Natural killer cell (primary cell): ENCODE results near the gene ABCC12. TPM values are rescaled to one million over a fixed set of nuclear protein-coding genes. Genes with fewer than 3 reads are reported as not detected.

Experiments used
- ATAC-seq, 3 donors: fragments of 150-1000 bp in 2 of 3; fragments of 200-7000 bp in 1 of 3; cut with Tn5 transposase; 1 replicate in 1 of 3; 2 replicates in 2 of 3; pipeline ENCODE4 v1.10.0; 2021; ENCODE audit warnings: mild to moderate bottlenecking in 2 of 3, moderate library complexity in 2 of 3
- DNase-seq, 2 donors: peaks; one replicate each; pipeline versions ENCODE4 v3.0.0 to v3.0.0-alpha.2; 2013 to 2021; ENCODE audit warnings: mixed read lengths in 1 of 2
- H3K27ac ChIP-seq: one replicate; pipeline ENCODE4 v1.5.1; 2013; ENCODE audit warnings: mild to moderate bottlenecking, low read length
- H3K27me3 ChIP-seq: one replicate; pipeline ENCODE4 v1.6.1; 2013; ENCODE audit warnings: low read length; ENCODE audit not compliant: control insufficient read depth, insufficient read depth
- H3K36me3 ChIP-seq: one replicate; pipeline ENCODE4 v1.6.1; 2013; ENCODE audit warnings: low read length; ENCODE audit not compliant: control insufficient read depth, insufficient read depth
- H3K4me1 ChIP-seq: one replicate; pipeline ENCODE4 v1.6.1; 2013; ENCODE audit warnings: low read length; ENCODE audit not compliant: control insufficient read depth, insufficient read depth
- H3K4me3 ChIP-seq: one replicate; pipeline ENCODE4 v1.5.1; 2013; ENCODE audit warnings: low read length
- H3K9me3 ChIP-seq: one replicate; pipeline ENCODE4 v1.6.1; 2013; ENCODE audit warnings: low read length; ENCODE audit not compliant: control insufficient read depth, insufficient read depth
- H3K27ac Mint-ChIP-seq, 2 donors: one replicate each; pipeline ENCODE4 v1.8.0; 2022; ENCODE audit warnings: mild to moderate bottlenecking in 2 of 2, mixed read lengths in 2 of 2, moderate library complexity in 1 of 2
- H3K27me3 Mint-ChIP-seq, 2 donors: one replicate each; pipeline ENCODE4 v1.8.0; 2022; ENCODE audit warnings: low read depth in 2 of 2, mixed read lengths in 2 of 2
- H3K36me3 Mint-ChIP-seq: one replicate; pipeline ENCODE4 v1.8.0; 2022; ENCODE audit warnings: mixed read lengths
- H3K4me1 Mint-ChIP-seq, 2 donors: one replicate each; pipeline ENCODE4 v1.8.0; 2022; ENCODE audit warnings: mixed read lengths in 2 of 2
- H3K4me3 Mint-ChIP-seq: one replicate; pipeline ENCODE4 v1.8.0; 2022; ENCODE audit warnings: mild to moderate bottlenecking, moderate library complexity, mixed read lengths
- H3K9me3 Mint-ChIP-seq, 2 donors: one replicate each; pipeline ENCODE4 v1.8.0; 2022; ENCODE audit warnings: mixed read lengths in 2 of 2
- CTCF ChIP-seq: fragments of 200-600 bp; IDR thresholded peaks from one replicate; pipeline ENCODE4 v1.8.0; 2022; ENCODE audit warnings: antibody characterized with exemption
- WGBS: methylation state at CpG from one replicate; pipeline ENCODE4 v1.1.7; 2013; ENCODE audit warnings: missing lambda C conversion rate; ENCODE audit not compliant: insufficient coverage; 5-methylcytosine and 5-hydroxymethylcytosine counted together
- intact Hi-C: fragments of 100-400 bp; cut with micrococcal nuclease; formaldehyde crosslinking; loops from one replicate; pipeline ENCODE4 v1.14.2; 2022
- total RNA-seq, 4 donors: library from RNA; stranded (reverse); fragments of 120-200 nt in 1 of 4; gene quantifications; one replicate each; pipeline versions ENCODE4 v1.2.3 to v1.2.4, GENCODE V29; 2013 to 2022

ABCC12 gene
- total RNA-seq, 3 donors from 2014 or later (not counting 1 experiment from before 2014, with no cell fraction given): not detected

- H3K27ac Mint-ChIP-seq: no peak overlapping the region
- TF ChIP-seq CTCF: no peak
- Histone ChIP-seq H3K27ac (no peak overlapping the region), H3K9me3 (no peaks in the 10 kb centered on the region), H3K4me1 (peaks cover 9% of the 10 kb centered on the region), H3K27me3 (peaks cover 5% of the 10 kb centered on the region), H3K36me3 (no peaks in the 10 kb centered on the region), H3K4me3 (no peak overlapping the region)
- no peaks in the 10 kb centered on the region for H3K36me3 Mint-ChIP-seq
- peaks cover 5 to 6% of the 10 kb centered on the region in 2 donors for H3K4me1 Mint-ChIP-seq
- no peak overlapping the region for H3K4me3 Mint-ChIP-seq
- DNase-seq: no peak
- peaks cover 8 to 25% of the 10 kb centered on the region in 2 donors for H3K27me3 Mint-ChIP-seq
- ATAC-seq: no peak
- intact Hi-C loops: loop anchor here (10.0 kb wide), 1 partner anchor 1306 kb away; no protein-coding TSS in a partner anchor
- 95% methylated on average over 5 of the region's 6 CpGs for WGBS
- no peaks in the 10 kb centered on the region for H3K9me3 Mint-ChIP-seq
These were observed 4.8 kb upstream of the ABCC12 start for GRCh38 chr16:48160575-48160974.

- no peaks in the 10 kb centered on the region for H3K36me3 ChIP-seq
- intact Hi-C loops: no loop called here
- H3K27me3 ChIP-seq: peaks cover 5% of the 10 kb centered on the region
- H3K9me3 ChIP-seq: no peaks in the 10 kb centered on the region
- ATAC-seq (no peak), DNase-seq (no peak)
- H3K27me3 Mint-ChIP-seq: peaks cover 12 to 47% of the 10 kb centered on the region in 2 donors
- no peaks in the 10 kb centered on the region for H3K9me3 Mint-ChIP-seq
- H3K4me3 ChIP-seq: no peak overlapping the region
- H3K4me1 ChIP-seq: peaks cover 6% of the 10 kb centered on the region
- H3K4me1 Mint-ChIP-seq: no peaks in the 10 kb centered on the region
- no peak overlapping the region for H3K27ac ChIP-seq
- H3K27ac Mint-ChIP-seq: no peak overlapping the region
- WGBS: 33% methylated on average over 4 of the region's 4 CpGs
- H3K4me3 Mint-ChIP-seq: no peak overlapping the region
- no peak for TF ChIP-seq CTCF
- H3K36me3 Mint-ChIP-seq: no peaks in the 10 kb centered on the region
These were observed 2.5 kb upstream of the ABCC12 start for GRCh38 chr16:48158296-48158695.

- Mint-ChIP-seq H3K4me3 (no peak overlapping the region), H3K27me3 (peaks cover 12 to 42% of the 10 kb centered on the region in 2 donors), H3K4me1 (no peaks in the 10 kb centered on the region), H3K36me3 (no peaks in the 10 kb centered on the region), H3K27ac (no peak overlapping the region), H3K9me3 (no peaks in the 10 kb centered on the region)
- no peak for ATAC-seq
- Histone ChIP-seq H3K4me1 (peaks cover 6% of the 10 kb centered on the region), H3K27me3 (peaks cover 5% of the 10 kb centered on the region), H3K36me3 (no peaks in the 10 kb centered on the region), H3K27ac (no peak overlapping the region), H3K4me3 (no peak overlapping the region), H3K9me3 (no peaks in the 10 kb centered on the region)
- 72% methylated on average over 4 of the region's 4 CpGs for WGBS
- DNase-seq: no peak
- TF ChIP-seq CTCF: no peak
- intact Hi-C loops: loop anchor here (2.0 kb wide), 1 partner anchor 1121 kb away; no protein-coding TSS in a partner anchor
These were observed 2.0 kb upstream of the ABCC12 start for GRCh38 chr16:48157794-48158193.

GRCh38 chr16:48157302-48157701 is 1.5 kb upstream of the ABCC12 start:
- no peaks in the 10 kb centered on the region for H3K9me3 Mint-ChIP-seq
- WGBS: 85% methylated on average over 11 of the region's 11 CpGs

More at GRCh38 chr16:48157302-48157701, 1.5 kb upstream of the ABCC12 start:
- Histone ChIP-seq H3K36me3 (no peaks in the 10 kb centered on the region), H3K4me3 (no peak overlapping the region), H3K27ac (no peak overlapping the region), H3K9me3 (no peaks in the 10 kb centered on the region), H3K4me1 (peaks cover 6% of the 10 kb centered on the region), H3K27me3 (peaks cover 5% of the 10 kb centered on the region)
- Mint-ChIP-seq H3K4me1 (no peaks in the 10 kb centered on the region), H3K36me3 (no peaks in the 10 kb centered on the region), H3K27me3 (peaks cover 12 to 42% of the 10 kb centered on the region in 2 donors), H3K4me3 (no peak overlapping the region), H3K27ac (no peak overlapping the region)
- TF ChIP-seq CTCF: no peak
- intact Hi-C loops: loop anchor here (2.0 kb wide), 1 partner anchor 1121 kb away; no protein-coding TSS in a partner anchor
- DNase-seq (no peak), ATAC-seq (no peak)
